Uterus (tissue), 2 donors: ENCODE results near the gene DYNLT3.

Source experiments
- CTCF ChIP-seq, 4 experiments: fragments of 200-600 bp in 2 of 4; fragments of 450-650 bp in 2 of 4; sonication (generic) in 2 of 4; IDR thresholded peaks; one replicate each; pipeline ENCODE4 v1.5.1; 2016 to 2019; ENCODE audit warnings: antibody characterized with exemption in 4 of 4, mild to moderate bottlenecking in 2 of 4, moderate library complexity in 1 of 4
- POLR2A ChIP-seq, 2 donors: fragments of 450-650 bp; IDR thresholded peaks; one replicate each; pipeline ENCODE4 v1.6.1; 2016; ENCODE audit warnings: antibody characterized with exemption in 2 of 2, mild to moderate bottlenecking in 1 of 2, moderate library complexity in 1 of 2

- TF ChIP-seq POLR2A (IDR thresholded peaks at IDR 0.05) (no peak), CTCF (IDR thresholded peaks at IDR 0.05) (no peak)
These were observed 50.6 kb downstream of the DYNLT3 start for GRCh38 chrX:37796805-37797204.
